Endometrial microvascular endothelial cells (primary cell): Measurements from ENCODE around the gene LIN37. TPM values are rescaled to one million over a fixed set of nuclear protein-coding genes. Genes with fewer than 3 reads are reported as not detected.

Experiments
- in situ Hi-C: cut with HindIII; loops from 2 replicates; pipeline ENCODE4 v1.10.0; 2017; ENCODE audit warnings: low sequenced_read_pairs, low pct_unique_long_range_greater_than_20kb; ENCODE audit errors: inconsistent ontology term
- total RNA-seq: library from RNA; depleted of rRNA; stranded (reverse); fragments of >200 nt; gene quantifications from one replicate; pipeline ENCODE4 v1.2.3, GENCODE V29; 2015; ENCODE audit errors: inconsistent ontology term

Gene LIN37, protein sequence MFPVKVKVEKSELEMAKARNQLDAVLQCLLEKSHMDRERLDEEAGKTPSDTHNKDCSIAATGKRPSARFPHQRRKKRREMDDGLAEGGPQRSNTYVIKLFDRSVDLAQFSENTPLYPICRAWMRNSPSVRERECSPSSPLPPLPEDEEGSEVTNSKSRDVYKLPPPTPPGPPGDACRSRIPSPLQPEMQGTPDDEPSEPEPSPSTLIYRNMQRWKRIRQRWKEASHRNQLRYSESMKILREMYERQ
- total RNA-seq, result 13.1 TPM

DNA sequence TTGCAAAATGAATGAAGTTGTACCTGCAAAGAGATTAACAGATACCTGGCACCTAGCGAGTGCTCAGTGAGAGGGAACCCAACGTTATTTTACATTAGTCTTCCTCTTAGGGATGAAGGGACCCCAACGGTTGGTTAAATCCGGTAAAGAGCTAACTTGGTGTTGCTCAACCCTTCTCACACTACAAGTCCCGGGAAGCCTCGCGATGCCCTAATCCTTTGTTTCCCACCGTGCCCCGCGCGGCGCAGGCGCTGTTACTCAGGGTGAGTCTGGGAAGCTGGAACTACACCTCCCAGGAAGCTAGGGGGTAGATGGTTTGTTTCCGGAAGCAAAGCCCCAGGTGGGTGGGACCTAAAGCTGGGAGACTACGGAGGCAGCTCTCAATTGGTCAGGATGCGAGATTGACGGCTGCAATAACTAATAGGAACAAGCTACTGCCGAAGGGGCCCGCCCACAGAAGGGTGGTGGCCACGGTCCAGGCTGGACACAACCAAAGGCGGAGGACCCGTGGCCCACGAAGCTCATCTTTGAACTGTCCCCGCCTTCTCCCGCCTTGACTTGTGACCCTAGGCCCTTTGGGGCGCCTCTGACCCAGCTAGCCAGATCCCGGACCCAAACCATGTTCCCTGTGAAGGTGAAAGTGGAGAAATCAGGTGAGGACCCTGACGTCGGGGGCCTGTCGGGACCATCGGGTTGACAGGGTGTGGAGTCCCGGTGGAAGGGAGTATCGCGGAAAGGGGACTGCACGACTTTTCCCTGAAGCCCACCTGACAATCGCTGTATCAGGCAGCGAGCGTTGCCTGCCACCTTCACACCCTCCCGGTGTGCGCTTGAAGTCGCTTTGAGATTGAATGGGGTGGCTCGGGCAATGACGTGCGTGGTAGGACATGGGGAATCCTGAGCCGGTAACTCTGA, at the start of gene LIN37:
LIN37 (plus strand) TSS at position 471 of the 915 bp plus-strand sequence; CDS start at position 620, 149 bp downstream.
- in situ Hi-C loops, result no loop called here

GRCh38 chr19:35702223-35703012, 46.0 kb upstream of the LIN37 start:
- in situ Hi-C loops, result no loop called here

- in situ Hi-C loops, result no loop called here
Measured at GRCh38 chr19:35703343-35703742, 45.0 kb upstream of the LIN37 start.

- in situ Hi-C loops, result no loop called here
Measured at GRCh38 chr19:35704218-35704617, 44.2 kb upstream of the LIN37 start, which contains the start of gene ZBTB32. TSS of gene ZBTB32 (plus strand) at chr19:35704558. CDS start at chr19:35714627, 10,069 bp downstream.

- in situ Hi-C loops, result no loop called here
Measured at GRCh38 chr19:35708391-35708790, 40.0 kb upstream of the LIN37 start.

DNA sequence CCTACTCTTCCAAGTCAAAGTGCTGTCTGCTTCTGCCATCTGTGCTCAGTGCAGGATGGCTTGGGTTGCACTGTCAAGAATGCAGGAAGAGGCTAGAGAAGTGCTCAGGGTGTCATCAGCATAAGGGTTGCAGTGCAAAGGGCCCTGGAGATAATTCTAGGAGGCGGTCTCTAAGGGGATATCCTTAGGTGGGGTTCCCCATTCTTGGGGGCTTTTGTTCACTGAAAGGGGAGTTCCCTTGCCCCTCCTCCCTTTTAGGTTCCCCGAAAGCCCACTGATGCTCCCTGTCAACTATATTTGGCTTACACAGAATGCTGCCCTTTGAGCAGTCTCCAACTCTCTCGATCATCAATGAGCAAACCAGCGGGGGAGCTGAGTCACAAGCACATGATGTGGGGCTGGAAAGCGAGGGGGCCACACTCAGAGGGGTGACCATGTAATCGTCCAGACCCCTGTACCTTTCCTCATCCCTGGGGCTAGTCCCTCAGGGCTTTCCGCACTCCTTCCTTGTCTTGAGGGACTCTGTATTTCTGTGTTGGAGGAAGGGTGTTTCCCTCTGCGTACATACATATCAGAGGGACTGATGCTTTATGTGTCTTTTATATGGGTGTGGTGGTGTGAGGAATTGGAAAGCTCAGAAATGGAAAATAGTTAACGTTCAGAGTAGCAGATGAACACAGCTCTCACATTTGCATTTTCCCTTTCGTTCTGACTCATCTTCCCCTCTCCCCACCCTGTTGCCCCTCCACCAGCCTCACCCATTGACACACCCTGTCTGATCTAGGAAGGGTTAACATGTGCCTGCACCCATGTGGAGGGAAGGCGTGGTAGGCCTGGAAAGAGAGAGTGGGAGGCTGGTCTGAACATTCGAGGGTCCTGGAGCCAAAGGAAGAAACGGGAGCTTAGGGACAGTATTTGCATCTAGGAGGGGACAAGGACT, 37.3 kb upstream of the LIN37 start:
- in situ Hi-C loops, result no loop called here

DNA sequence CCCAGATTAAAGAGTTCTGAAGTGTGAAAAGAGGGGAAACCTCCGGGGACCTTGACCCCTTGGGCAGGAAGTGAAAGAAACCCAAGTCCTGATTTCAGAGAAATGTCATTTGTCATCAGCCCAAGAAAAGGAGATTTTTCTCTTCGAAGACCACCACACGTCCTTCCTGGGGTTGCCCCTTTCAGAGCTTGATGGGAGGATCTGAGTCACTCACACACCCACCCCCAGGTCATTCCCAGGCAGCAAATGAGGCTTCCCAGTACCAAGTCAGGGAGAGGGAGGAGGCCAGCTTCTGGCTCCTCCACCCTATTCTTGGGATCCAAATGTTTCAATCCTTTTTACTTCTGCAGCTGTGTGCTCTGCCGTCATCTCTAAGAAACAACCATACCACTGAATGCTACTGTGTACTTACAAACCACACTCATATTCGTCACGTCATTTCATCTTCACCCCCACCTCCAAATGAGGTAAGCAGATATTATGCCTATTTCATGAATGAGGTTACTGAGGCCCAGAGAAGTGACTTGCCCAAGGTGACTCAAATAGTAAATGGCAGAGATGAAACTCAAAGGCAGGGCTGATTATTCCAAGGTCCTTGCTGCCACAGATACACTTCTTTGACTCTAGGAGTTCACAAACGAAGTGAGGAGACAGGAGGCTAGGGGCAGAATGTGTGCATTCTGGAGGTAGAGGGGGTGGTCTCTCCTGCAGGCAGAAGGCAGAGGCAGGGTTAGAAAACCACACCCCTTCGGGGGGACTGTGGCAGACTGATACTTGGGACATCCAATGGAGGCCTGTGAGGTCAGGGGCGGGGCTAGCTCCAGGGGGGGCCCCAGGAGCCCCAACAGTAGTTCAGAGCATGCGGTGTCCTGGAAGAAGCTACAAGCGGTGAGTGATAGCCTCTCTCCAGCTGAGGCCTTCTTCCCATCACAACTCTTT, 35.5 kb upstream of the LIN37 start:
- in situ Hi-C loops, result no loop called here

DNA sequence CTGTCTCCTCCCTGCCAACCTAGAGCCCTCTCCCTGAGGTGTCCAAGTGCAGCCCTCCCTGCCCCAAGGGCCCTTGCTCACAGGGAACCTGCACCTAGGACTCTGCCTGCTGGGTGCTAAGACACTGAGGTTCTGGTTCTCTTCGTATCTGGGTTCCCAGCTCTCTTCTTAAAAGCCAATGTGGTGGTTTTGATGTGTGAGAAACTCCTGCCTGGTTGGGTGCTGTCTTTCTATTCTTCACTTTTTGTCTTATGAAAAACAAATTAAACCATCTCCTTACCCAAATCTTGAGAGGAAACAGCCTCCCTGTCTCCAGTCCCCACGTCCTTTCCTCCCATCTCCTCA, 34.9 kb upstream of the LIN37 start:
- in situ Hi-C loops, result no loop called here

- in situ Hi-C loops, result no loop called here
Measured at GRCh38 chr19:35713904-35714495, 34.4 kb upstream of the LIN37 start.

DNA sequence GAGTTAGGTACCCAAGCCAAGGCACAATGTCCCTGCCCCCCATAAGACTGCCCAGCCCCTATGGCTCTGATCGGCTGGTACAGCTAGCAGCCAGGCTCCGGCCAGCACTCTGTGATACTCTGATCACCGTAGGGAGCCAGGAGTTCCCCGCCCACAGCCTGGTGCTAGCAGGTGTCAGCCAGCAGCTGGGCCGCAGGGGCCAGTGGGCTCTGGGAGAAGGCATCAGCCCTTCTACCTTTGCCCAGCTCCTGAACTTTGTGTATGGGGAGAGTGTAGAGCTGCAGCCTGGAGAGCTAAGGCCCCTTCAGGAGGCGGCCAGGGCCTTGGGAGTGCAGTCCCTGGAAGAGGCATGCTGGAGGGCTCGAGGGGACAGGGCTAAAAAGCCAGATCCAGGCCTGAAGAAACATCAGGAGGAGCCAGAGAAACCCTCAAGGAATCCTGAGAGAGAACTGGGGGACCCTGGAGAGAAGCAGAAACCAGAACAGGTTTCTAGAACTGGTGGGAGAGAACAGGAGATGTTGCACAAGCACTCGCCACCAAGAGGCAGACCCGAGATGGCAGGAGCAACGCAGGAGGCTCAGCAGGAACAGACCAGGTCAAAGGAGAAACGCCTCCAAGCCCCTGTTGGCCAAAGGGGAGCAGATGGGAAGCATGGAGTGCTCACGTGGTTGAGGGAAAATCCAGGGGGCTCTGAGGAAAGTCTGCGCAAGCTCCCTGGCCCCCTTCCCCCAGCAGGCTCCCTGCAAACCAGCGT, 33.6 kb upstream of the LIN37 start:
- in situ Hi-C loops, result no loop called here

GRCh38 chr19:35715355-35715809, 33.0 kb upstream of the LIN37 start:
- in situ Hi-C loops, result no loop called here

GRCh38 chr19:35715981-35716800, 32.2 kb upstream of the LIN37 start:
- in situ Hi-C loops, result no loop called here

GRCh38 chr19:35716801-35717664, 31.3 kb upstream of the LIN37 start:
- in situ Hi-C loops, result no loop called here

DNA sequence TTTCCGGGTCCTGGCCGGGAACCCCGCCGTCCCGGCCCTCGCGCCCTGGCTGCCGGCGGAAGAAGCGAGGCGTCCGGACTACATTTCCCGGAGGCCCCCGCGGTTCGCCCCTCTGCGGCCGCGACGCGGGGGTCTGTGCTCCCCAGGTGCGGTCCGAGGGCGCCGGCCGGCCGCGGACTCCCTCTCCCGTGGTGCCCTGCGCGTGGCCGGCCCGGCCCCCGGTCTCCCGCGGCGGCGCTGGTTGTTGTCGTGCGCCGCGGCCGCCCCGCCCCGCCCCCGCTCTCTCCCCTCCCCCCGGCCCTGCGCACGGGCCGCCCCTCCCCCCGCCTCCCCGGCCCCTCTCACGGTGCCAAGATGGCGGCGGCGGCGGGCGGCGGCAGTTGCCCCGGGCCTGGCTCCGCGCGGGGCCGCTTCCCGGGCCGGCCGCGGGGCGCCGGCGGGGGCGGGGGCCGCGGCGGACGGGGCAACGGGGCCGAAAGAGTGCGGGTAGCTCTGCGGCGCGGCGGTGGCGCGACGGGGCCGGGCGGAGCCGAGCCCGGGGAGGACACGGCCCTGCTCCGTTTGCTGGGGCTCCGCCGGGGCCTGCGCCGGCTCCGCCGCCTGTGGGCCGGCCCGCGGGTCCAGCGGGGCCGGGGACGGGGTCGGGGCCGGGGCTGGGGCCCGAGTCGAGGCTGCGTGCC, 30.6 kb upstream of the LIN37 start, which contains the start of gene KMT2B:
KMT2B (plus strand) TSS at position 339 of the 680 bp plus-strand sequence; CDS start at position 355, 16 bp downstream.
- in situ Hi-C loops, result no loop called here
